ENCODE measurements around the gene GATA2.

The GATA2 gene

GRCh38 chr3:128447561-128448013, 45.4 kb downstream of the GATA2 start:
- no peaks in the 10 kb centered on the region for H3K4me1 ChIP-seq (ENCODE audit: insufficient read depth, poor library complexity, severe bottlenecking)
- no peak overlapping the region for H3K4me3 ChIP-seq (ENCODE audit: severe bottlenecking)
- TF ChIP-seq CTCF (IDR thresholded peaks at IDR 0.05; ENCODE audit: poor library complexity, severe bottlenecking), result no peak
- H3K36me3 ChIP-seq (ENCODE audit: low read depth), result no peaks in the 10 kb centered on the region
- no peaks in the 10 kb centered on the region for H3K27me3 ChIP-seq (ENCODE audit: insufficient read depth, poor library complexity, severe bottlenecking)
- DNase-seq (ENCODE audit: low spot score), result no peak
- no peak overlapping the region for H3K27ac ChIP-seq (ENCODE audit: poor library complexity, severe bottlenecking)
- no peak for ATAC-seq (ENCODE audit: low read depth)
- H3K9me3 ChIP-seq (ENCODE audit: severe bottlenecking), result no peaks in the 10 kb centered on the region

- H3K36me3 ChIP-seq (ENCODE audit: low read depth), result no peaks in the 10 kb centered on the region
- no peak overlapping the region for H3K4me3 ChIP-seq (ENCODE audit: severe bottlenecking)
- DNase-seq (ENCODE audit: low spot score) (no peak), ATAC-seq (ENCODE audit: low read depth) (no peak)
- H3K27ac ChIP-seq (ENCODE audit: poor library complexity, severe bottlenecking), result no peak overlapping the region
- no peaks in the 10 kb centered on the region for H3K4me1 ChIP-seq (ENCODE audit: insufficient read depth, poor library complexity, severe bottlenecking)
- no peaks in the 10 kb centered on the region for H3K27me3 ChIP-seq (ENCODE audit: insufficient read depth, poor library complexity, severe bottlenecking)
- no peaks in the 10 kb centered on the region for H3K9me3 ChIP-seq (ENCODE audit: severe bottlenecking)
- no peak for TF ChIP-seq CTCF (IDR thresholded peaks at IDR 0.05; ENCODE audit: poor library complexity, severe bottlenecking)
These were observed 46.2 kb downstream of the GATA2 start for GRCh38 chr3:128446821-128447220.

- TF ChIP-seq CTCF (IDR thresholded peaks at IDR 0.05; ENCODE audit: poor library complexity, severe bottlenecking), result no peak
- Histone ChIP-seq H3K36me3 (ENCODE audit: low read depth) (no peaks in the 10 kb centered on the region), H3K27ac (ENCODE audit: poor library complexity, severe bottlenecking) (no peak overlapping the region), H3K4me3 (ENCODE audit: severe bottlenecking) (no peak overlapping the region), H3K27me3 (ENCODE audit: insufficient read depth, poor library complexity, severe bottlenecking) (no peaks in the 10 kb centered on the region), H3K9me3 (ENCODE audit: severe bottlenecking) (no peaks in the 10 kb centered on the region), H3K4me1 (ENCODE audit: insufficient read depth, poor library complexity, severe bottlenecking) (no peaks in the 10 kb centered on the region)
- ATAC-seq (ENCODE audit: low read depth) (no peak), DNase-seq (ENCODE audit: low spot score) (no peak)
These were observed 47.6 kb downstream of the GATA2 start for GRCh38 chr3:128445357-128445756.

GRCh38 chr3:128443771-128444170, 49.2 kb downstream of the GATA2 start:
- no peaks in the 10 kb centered on the region for H3K4me1 ChIP-seq (ENCODE audit: insufficient read depth, poor library complexity, severe bottlenecking)
- ATAC-seq (ENCODE audit: low read depth), result no peak
- no peak for TF ChIP-seq CTCF (IDR thresholded peaks at IDR 0.05; ENCODE audit: poor library complexity, severe bottlenecking)
- H3K36me3 ChIP-seq (ENCODE audit: low read depth), result no peaks in the 10 kb centered on the region
- H3K4me3 ChIP-seq (ENCODE audit: severe bottlenecking), result no peak overlapping the region
- H3K27me3 ChIP-seq (ENCODE audit: insufficient read depth, poor library complexity, severe bottlenecking), result no peaks in the 10 kb centered on the region
- H3K27ac ChIP-seq (ENCODE audit: poor library complexity, severe bottlenecking), result no peak overlapping the region
- H3K9me3 ChIP-seq (ENCODE audit: severe bottlenecking), result no peaks in the 10 kb centered on the region
- no peak for DNase-seq (ENCODE audit: low spot score)

GRCh38 chr3:128442949-128443348, 50.1 kb downstream of the GATA2 start:
- ATAC-seq (ENCODE audit: low read depth) (no peak), DNase-seq (ENCODE audit: low spot score) (no peak)
- H3K36me3 ChIP-seq (ENCODE audit: low read depth), result no peaks in the 10 kb centered on the region
- no peak overlapping the region for H3K4me3 ChIP-seq (ENCODE audit: severe bottlenecking)
- no peak overlapping the region for H3K27ac ChIP-seq (ENCODE audit: poor library complexity, severe bottlenecking)
- H3K27me3 ChIP-seq (ENCODE audit: insufficient read depth, poor library complexity, severe bottlenecking), result no peaks in the 10 kb centered on the region
- H3K9me3 ChIP-seq (ENCODE audit: severe bottlenecking), result no peaks in the 10 kb centered on the region
- no peak for TF ChIP-seq CTCF (IDR thresholded peaks at IDR 0.05; ENCODE audit: poor library complexity, severe bottlenecking)
- no peaks in the 10 kb centered on the region for H3K4me1 ChIP-seq (ENCODE audit: insufficient read depth, poor library complexity, severe bottlenecking)

Measured in RWPE2 (cell line).